Measurements from ENCODE around the gene MCTS1. TPM values are rescaled to one million over a fixed set of nuclear protein-coding genes. Genes with fewer than 3 reads are reported as not detected.
A peak's percentile ranks its signal among the peaks of the same experiment; 100 is the strongest.

Gene MCTS1
- total RNA-seq, 1 donor from 2014 or later: 30.0 TPM

GRCh38 chrX:120561634-120562568, 42.0 kb upstream of the MCTS1 start:
- Histone ChIP-seq H3K4me3 (peak overlapping the region; percentile 63), H3K36me3 (peaks cover 7% of the 10 kb centered on the region), H3K4me1 (peaks cover 16% of the 10 kb centered on the region), H3K9me3 (no peaks in the 10 kb centered on the region), H3K27ac (peak overlapping the region; percentile 96), H3K27me3 (ENCODE audit: low read depth) (no peaks in the 10 kb centered on the region)
- no peak for TF ChIP-seq CTCF (IDR thresholded peaks at IDR 0.05)
- DNase-seq: no peak
- no peak for ATAC-seq
- intact Hi-C loops (cut with DNase I): no loop called here

GRCh38 chrX:120562569-120562926, 41.4 kb upstream of the MCTS1 start:
- no peak for DNase-seq
- no peak for ATAC-seq
- Histone ChIP-seq H3K4me1 (peaks cover 15% of the 10 kb centered on the region), H3K36me3 (peaks cover 1% of the 10 kb centered on the region), H3K4me3 (no peak overlapping the region), H3K27me3 (ENCODE audit: low read depth) (no peaks in the 10 kb centered on the region), H3K27ac (peak overlapping the region; percentile 96), H3K9me3 (no peaks in the 10 kb centered on the region)
- no peak for TF ChIP-seq CTCF (IDR thresholded peaks at IDR 0.05)
- intact Hi-C loops (cut with DNase I): no loop called here

- ATAC-seq: no peak
- no peaks in the 10 kb centered on the region for H3K4me1 ChIP-seq
- H3K36me3 ChIP-seq: no peaks in the 10 kb centered on the region
- H3K27me3 ChIP-seq (ENCODE audit: low read depth): no peaks in the 10 kb centered on the region
- no peak for TF ChIP-seq CTCF (IDR thresholded peaks at IDR 0.05)
- no peak overlapping the region for H3K4me3 ChIP-seq
- intact Hi-C loops (cut with DNase I): no loop called here
- H3K27ac ChIP-seq: no peak overlapping the region
- no peaks in the 10 kb centered on the region for H3K9me3 ChIP-seq
- no peak for DNase-seq
Measured at GRCh38 chrX:120564925-120565324, 39.0 kb upstream of the MCTS1 start.

GRCh38 chrX:120566817-120567216, 37.1 kb upstream of the MCTS1 start:
- no peak for ATAC-seq
- DNase-seq: no peak
- H3K4me3 ChIP-seq: no peak overlapping the region
- H3K27me3 ChIP-seq (ENCODE audit: low read depth): no peaks in the 10 kb centered on the region
- no peaks in the 10 kb centered on the region for H3K36me3 ChIP-seq
- no peaks in the 10 kb centered on the region for H3K9me3 ChIP-seq
- no peaks in the 10 kb centered on the region for H3K4me1 ChIP-seq
- intact Hi-C loops (cut with DNase I): no loop called here
- H3K27ac ChIP-seq: no peak overlapping the region
- no peak for TF ChIP-seq CTCF (IDR thresholded peaks at IDR 0.05)

- intact Hi-C loops (cut with DNase I): no loop called here
- H3K27me3 ChIP-seq (ENCODE audit: low read depth): no peaks in the 10 kb centered on the region
- no peak overlapping the region for H3K4me3 ChIP-seq
- H3K36me3 ChIP-seq: no peaks in the 10 kb centered on the region
- TF ChIP-seq CTCF (IDR thresholded peaks at IDR 0.05): no peak
- H3K4me1 ChIP-seq: no peaks in the 10 kb centered on the region
- no peak for ATAC-seq
- DNase-seq: no peak
- no peaks in the 10 kb centered on the region for H3K9me3 ChIP-seq
- H3K27ac ChIP-seq: no peak overlapping the region
Measured at GRCh38 chrX:120568035-120568434, 35.9 kb upstream of the MCTS1 start.
